Adrenal gland (tissue), 5 donors: ENCODE results near the gene MAP7.

Experiments
- POLR2A ChIP-seq, 2 donors: fragments of 450-650 bp; IDR thresholded peaks; one replicate each; pipeline ENCODE4 v1.6.1; 2017; ENCODE audit warnings: antibody characterized with exemption in 2 of 2, mild to moderate bottlenecking in 2 of 2, moderate library complexity in 1 of 2
- TF ChIP-seq, protein P1 (sequence below), 6 experiments: fragments of 450-650 bp in 4 of 6; fragments of 200-600 bp in 2 of 6; sonication (generic) in 1 of 6; IDR thresholded peaks; 1 replicate in 5 of 6; 2 replicates in 1 of 6; pipeline versions ENCODE4 v1.5.1 to v1.8.0; 2016 to 2021; ENCODE audit warnings: antibody characterized with exemption in 6 of 6, mild to moderate bottlenecking in 2 of 6, moderate library complexity in 1 of 6
- donor health status: DM: no; HTN: no; CAD: no.

GRCh38 chr6:136514591-136514990 lies 35.6 kb downstream of the MAP7 start:
- TF ChIP-seq, protein P1, sequence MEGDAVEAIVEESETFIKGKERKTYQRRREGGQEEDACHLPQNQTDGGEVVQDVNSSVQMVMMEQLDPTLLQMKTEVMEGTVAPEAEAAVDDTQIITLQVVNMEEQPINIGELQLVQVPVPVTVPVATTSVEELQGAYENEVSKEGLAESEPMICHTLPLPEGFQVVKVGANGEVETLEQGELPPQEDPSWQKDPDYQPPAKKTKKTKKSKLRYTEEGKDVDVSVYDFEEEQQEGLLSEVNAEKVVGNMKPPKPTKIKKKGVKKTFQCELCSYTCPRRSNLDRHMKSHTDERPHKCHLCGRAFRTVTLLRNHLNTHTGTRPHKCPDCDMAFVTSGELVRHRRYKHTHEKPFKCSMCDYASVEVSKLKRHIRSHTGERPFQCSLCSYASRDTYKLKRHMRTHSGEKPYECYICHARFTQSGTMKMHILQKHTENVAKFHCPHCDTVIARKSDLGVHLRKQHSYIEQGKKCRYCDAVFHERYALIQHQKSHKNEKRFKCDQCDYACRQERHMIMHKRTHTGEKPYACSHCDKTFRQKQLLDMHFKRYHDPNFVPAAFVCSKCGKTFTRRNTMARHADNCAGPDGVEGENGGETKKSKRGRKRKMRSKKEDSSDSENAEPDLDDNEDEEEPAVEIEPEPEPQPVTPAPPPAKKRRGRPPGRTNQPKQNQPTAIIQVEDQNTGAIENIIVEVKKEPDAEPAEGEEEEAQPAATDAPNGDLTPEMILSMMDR (IDR thresholded peaks at IDR 0.05) = no peak
- TF ChIP-seq POLR2A (IDR thresholded peaks at IDR 0.05) = no peak
